HFFc6 (cell line): ENCODE data around the gene KCMF1. TPM values are rescaled to one million over a fixed set of nuclear protein-coding genes. Genes with fewer than 3 reads are reported as not detected.

Source experiments
- DNase-seq: peaks from one replicate; pipeline ENCODE4 v3.0.0-alpha.2; 2018
- H3K27ac Mint-ChIP-seq: 2 replicates; pipeline ENCODE4 v1.8.0; 2020; ENCODE audit warnings: mild to moderate bottlenecking, mixed read lengths
- H3K27me3 Mint-ChIP-seq: 2 replicates; pipeline ENCODE4 v1.8.0; 2021; ENCODE audit warnings: mild to moderate bottlenecking, moderate library complexity, mixed read lengths; ENCODE audit not compliant: insufficient read depth
- H3K36me3 Mint-ChIP-seq: 2 replicates; pipeline ENCODE4 v1.8.0; 2021; ENCODE audit warnings: low read depth, mixed read lengths
- H3K4me1 Mint-ChIP-seq: 2 replicates; pipeline ENCODE4 v1.8.0; 2020; ENCODE audit warnings: low read depth, mixed read lengths
- H3K4me3 Mint-ChIP-seq: 2 replicates; pipeline ENCODE4 v1.8.0; 2020; ENCODE audit warnings: mild to moderate bottlenecking, moderate library complexity, mixed read lengths
- H3K9me3 Mint-ChIP-seq: 2 replicates; pipeline ENCODE4 v1.8.0; 2020; ENCODE audit warnings: mild to moderate bottlenecking, mixed read lengths
- CTCF ChIP-seq: fragments of 200-600 bp; sonication (generic); IDR thresholded peaks from 2 replicates; pipeline ENCODE4 v1.5.0; 2021; ENCODE audit warnings: antibody characterized with exemption, mild to moderate bottlenecking
- total RNA-seq, 6 experiments: library from RNA; stranded (reverse); fragmentation: NEBNext Ultra II Directional; extraction: Animal tissue kit (Norgen Biotek cat#: 25700); gene quantifications; 2 replicates in 1 of 6; 3 replicates in 5 of 6; pipeline ENCODE4 v1.2.3, GENCODE V29; 2021

KCMF1 gene
- total RNA-seq, 6 experiments from 2014 or later = 95.7 to 105 (median 101) TPM

GRCh38 chr2:85032621-85033020, 61.7 kb downstream of the KCMF1 start:
- DNase-seq = no peak

GRCh38 chr2:85033388-85033787, 62.4 kb downstream of the KCMF1 start:
- Mint-ChIP-seq H3K9me3 (no peaks in the 10 kb centered on the region), H3K27ac (no peak overlapping the region)
- no peak for TF ChIP-seq CTCF

More at GRCh38 chr2:85032621-85033020, 61.7 kb downstream of the KCMF1 start:
- H3K36me3 Mint-ChIP-seq = peaks cover 35% of the 10 kb centered on the region
- H3K27me3 Mint-ChIP-seq = no peaks in the 10 kb centered on the region
- H3K4me1 Mint-ChIP-seq = peaks cover 20% of the 10 kb centered on the region
- peak overlapping the region; percentile 4; the same call in 1 of the 2 replicates for H3K27ac Mint-ChIP-seq
- no peak for TF ChIP-seq CTCF
- H3K9me3 Mint-ChIP-seq = no peaks in the 10 kb centered on the region
- no peak overlapping the region for H3K4me3 Mint-ChIP-seq

GRCh38 chr2:85034158-85034557, 63.2 kb downstream of the KCMF1 start:
- H3K4me1 Mint-ChIP-seq = peaks cover 20% of the 10 kb centered on the region
- no peaks in the 10 kb centered on the region for H3K9me3 Mint-ChIP-seq
- no peak for DNase-seq
- TF ChIP-seq CTCF = no peak
- H3K27ac Mint-ChIP-seq = no peak overlapping the region
- H3K36me3 Mint-ChIP-seq = peaks cover 30% of the 10 kb centered on the region
- no peaks in the 10 kb centered on the region for H3K27me3 Mint-ChIP-seq
- H3K4me3 Mint-ChIP-seq = no peak overlapping the region

More at GRCh38 chr2:85033388-85033787, 62.4 kb downstream of the KCMF1 start:
- no peak overlapping the region for H3K4me3 Mint-ChIP-seq
- H3K4me1 Mint-ChIP-seq = peaks cover 20% of the 10 kb centered on the region
- no peaks in the 10 kb centered on the region for H3K27me3 Mint-ChIP-seq
- peaks cover 33% of the 10 kb centered on the region for H3K36me3 Mint-ChIP-seq
- no peak for DNase-seq

GRCh38 chr2:85037622-85038021, 66.7 kb downstream of the KCMF1 start:
- H3K9me3 Mint-ChIP-seq = no peaks in the 10 kb centered on the region
- peaks cover 1% of the 10 kb centered on the region for H3K27me3 Mint-ChIP-seq
- DNase-seq = no peak
- H3K4me3 Mint-ChIP-seq = no peak overlapping the region
- no peak overlapping the region; the same call in 1 of the 2 replicates for H3K27ac Mint-ChIP-seq
- H3K36me3 Mint-ChIP-seq = peaks cover 39% of the 10 kb centered on the region
- TF ChIP-seq CTCF = no peak
- peaks cover 29% of the 10 kb centered on the region for H3K4me1 Mint-ChIP-seq

GRCh38 chr2:85042330-85042729, 71.4 kb downstream of the KCMF1 start:
- H3K4me3 Mint-ChIP-seq = no peak overlapping the region
- peaks cover 1% of the 10 kb centered on the region for H3K27me3 Mint-ChIP-seq
- peak overlapping the region; percentile 61 for H3K27ac Mint-ChIP-seq
- TF ChIP-seq CTCF = no peak
- H3K9me3 Mint-ChIP-seq = no peaks in the 10 kb centered on the region
- H3K36me3 Mint-ChIP-seq = peaks cover 49% of the 10 kb centered on the region
- H3K4me1 Mint-ChIP-seq = peaks cover 29% of the 10 kb centered on the region
- DNase-seq = no peak

GRCh38 chr2:85048534-85048933, 77.6 kb downstream of the KCMF1 start:
- no peak for TF ChIP-seq CTCF

More at GRCh38 chr2:85048534-85048933, 77.6 kb downstream of the KCMF1 start:
- Mint-ChIP-seq H3K36me3 (peaks cover 46% of the 10 kb centered on the region), H3K27me3 (peaks cover 8% of the 10 kb centered on the region; the same call in 1 of the 2 replicates), H3K4me3 (no peak overlapping the region), H3K27ac (no peak overlapping the region; the same call in 1 of the 2 replicates), H3K4me1 (peaks cover 30% of the 10 kb centered on the region), H3K9me3 (no peaks in the 10 kb centered on the region)
- DNase-seq = no peak
